Left renal pelvis (tissue), 4 donors: ENCODE results near the gene C9orf85. TPM values are rescaled to one million over a fixed set of nuclear protein-coding genes. Genes with fewer than 3 reads are reported as not detected.
A peak's percentile ranks its signal among the peaks of the same experiment; 100 is the strongest.
"Not testable (repeated sequence)": the region's sequence is repeated elsewhere in the genome, so short reads cannot be mapped to it uniquely, and the experiment has no call there.

Experiments
- DNase-seq, 4 donors: peaks; one replicate each; pipeline ENCODE4 v3.0.0-alpha.2; 2013; ENCODE audit warnings: low read depth in 4 of 4, low spot score in 3 of 4
- polyA plus RNA-seq, 4 donors: library from polyadenylated mRNA; unstranded; fragments of 120-200 nt; gene quantifications; one replicate each; pipeline ENCODE4 v1.2.1, GENCODE V29; 2013; ENCODE audit not compliant: insufficient read length in 4 of 4

The C9orf85 gene
- polyA plus RNA-seq, result 10 to 100 TPM; 16.7 to 21.7 (median 17.4) TPM

- DNase-seq, result peak; percentile 97 to 99 (median 98)
Measured at GRCh38 chr9:71911061-71911907, at the start of gene C9orf85, which contains the start of gene ABHD17B. Gene C9orf85, plus strand, starts transcription at chr9:71911639. Its CDS starts 96 bp downstream, at chr9:71911735. Gene ABHD17B, minus strand, starts transcription at chr9:71911193. Its CDS starts 36,113 bp downstream, at chr9:71875080.

GRCh38 chr9:71863631-71864030, 47.8 kb upstream of the C9orf85 start:
- no peak for DNase-seq

GRCh38 chr9:71875345-71875744, 36.1 kb upstream of the C9orf85 start:
- DNase-seq, result no peak

GRCh38 chr9:71876106-71876505, 35.3 kb upstream of the C9orf85 start:
- no peak for DNase-seq

GRCh38 chr9:71876829-71877228, 34.6 kb upstream of the C9orf85 start:
- DNase-seq, result no peak

- no peak for DNase-seq
Measured at GRCh38 chr9:71878327-71879274, 32.8 kb upstream of the C9orf85 start.

GRCh38 chr9:71879644-71880174, 31.7 kb upstream of the C9orf85 start:
- no peak for DNase-seq

- no peak for DNase-seq
Measured at GRCh38 chr9:71884005-71884404, 27.4 kb upstream of the C9orf85 start.

GRCh38 chr9:71885467-71885866, 26.0 kb upstream of the C9orf85 start:
- no peak for DNase-seq

GRCh38 chr9:71886015-71886414, 25.4 kb upstream of the C9orf85 start:
- DNase-seq, result no peak

- DNase-seq, result no peak
Measured at GRCh38 chr9:71886541-71886940, 24.9 kb upstream of the C9orf85 start.

GRCh38 chr9:71887362-71887761, 24.1 kb upstream of the C9orf85 start:
- DNase-seq, result no peak

GRCh38 chr9:71890042-71890679, 21.3 kb upstream of the C9orf85 start:
- no peak for DNase-seq

- no peak for DNase-seq
Measured at GRCh38 chr9:71891557-71892189, 19.8 kb upstream of the C9orf85 start.

GRCh38 chr9:71895117-71895516, 16.3 kb upstream of the C9orf85 start:
- no peak for DNase-seq

GRCh38 chr9:71895955-71896354, 15.5 kb upstream of the C9orf85 start:
- no peak for DNase-seq

GRCh38 chr9:71896761-71897160, 14.7 kb upstream of the C9orf85 start:
- DNase-seq, result no peak

GRCh38 chr9:71897577-71897976, 13.9 kb upstream of the C9orf85 start:
- DNase-seq, result no peak

- DNase-seq, result not testable (repeated sequence)
Measured at GRCh38 chr9:71898756-71899155, 12.7 kb upstream of the C9orf85 start.
